ENCODE data around the gene MAN1C1.

Gene MAN1C1

DNA sequence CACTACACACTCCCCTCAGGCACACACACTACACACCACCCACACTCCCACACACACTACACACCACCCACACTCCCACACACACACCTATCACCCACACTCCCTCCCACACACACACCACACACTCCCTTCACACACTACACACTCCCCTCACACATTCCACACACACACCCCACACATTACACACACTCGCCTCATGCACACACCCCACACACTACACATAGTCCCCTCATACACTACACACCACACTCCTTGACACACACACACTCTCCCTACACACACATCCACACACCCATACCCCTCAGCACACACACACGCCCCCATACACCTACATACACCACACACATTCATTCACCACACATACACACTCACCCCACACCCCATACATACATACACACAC lies 152.4 kb downstream of the MAN1C1 start:
- no peak for DNase-seq

DNA sequence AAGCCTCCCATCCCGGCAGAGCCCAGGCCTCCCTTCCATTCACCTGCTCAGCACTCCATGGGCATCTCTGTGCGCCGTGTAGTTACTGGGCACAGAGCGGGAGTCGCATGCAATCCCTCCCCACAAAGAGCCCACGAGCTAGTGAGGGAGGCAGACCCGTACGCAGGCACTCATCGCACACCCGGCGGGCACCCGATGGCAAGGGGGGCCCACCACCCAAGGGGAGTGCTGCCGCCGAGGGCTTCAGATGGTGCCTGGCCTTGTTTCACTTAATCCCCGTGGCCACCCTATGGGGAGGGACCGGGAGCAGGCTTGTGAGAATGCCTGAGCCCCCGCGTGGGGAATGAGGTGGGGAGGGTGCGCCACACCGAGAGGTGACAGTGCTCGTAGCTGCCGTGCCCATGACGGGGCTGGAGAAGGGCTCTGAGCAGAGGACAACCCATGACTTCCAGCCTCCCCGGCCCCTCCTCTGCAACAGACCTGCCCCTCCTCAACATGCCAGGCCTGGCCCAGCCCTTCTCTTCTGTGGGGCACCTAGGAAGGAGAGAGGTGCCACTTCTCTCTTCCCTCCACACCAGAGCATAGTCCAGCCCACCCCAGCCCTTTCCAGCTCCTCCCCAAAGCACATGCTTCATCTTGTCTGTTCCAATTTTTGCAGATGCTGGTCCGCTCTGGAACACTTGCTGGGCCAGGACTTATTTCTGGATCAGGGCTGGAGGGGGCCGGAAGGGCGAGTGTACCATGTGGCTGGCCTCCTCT lies 153.2 kb downstream of the MAN1C1 start:
- no peak for DNase-seq

DNA sequence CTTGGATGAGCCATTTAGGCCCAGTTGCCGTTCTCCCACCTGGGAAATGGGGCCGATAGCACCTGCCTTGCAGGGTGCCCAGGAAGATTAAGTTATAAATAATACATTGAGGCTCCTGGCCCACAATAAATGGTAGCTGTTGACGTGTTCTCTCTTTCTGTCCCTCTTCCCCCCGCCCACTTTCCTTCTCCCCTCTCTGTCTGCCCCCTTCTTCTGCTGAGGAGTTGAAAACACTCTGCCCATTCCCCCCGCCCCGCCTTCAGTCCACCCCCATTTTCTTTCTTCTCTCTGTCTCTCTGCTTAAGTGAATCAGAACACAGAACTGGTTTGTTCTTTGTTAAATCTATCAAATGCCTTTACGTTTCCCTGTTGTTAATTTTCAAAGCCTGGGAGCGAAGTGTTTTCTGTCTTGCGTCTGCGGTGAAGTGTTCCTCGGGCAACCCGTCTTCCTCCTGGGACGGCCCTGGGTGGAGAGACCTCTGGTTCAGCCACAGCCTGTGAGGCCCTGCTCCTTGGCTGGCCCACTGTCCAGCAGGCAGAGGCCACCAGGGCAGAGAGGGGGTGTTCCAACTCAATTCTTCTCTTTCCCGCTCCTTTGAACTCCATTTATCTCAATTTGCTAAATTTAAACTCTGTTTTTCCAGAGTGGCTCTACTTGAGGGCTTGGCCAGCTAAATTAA lies 154.1 kb downstream of the MAN1C1 start:
- no peak for DNase-seq

DNA sequence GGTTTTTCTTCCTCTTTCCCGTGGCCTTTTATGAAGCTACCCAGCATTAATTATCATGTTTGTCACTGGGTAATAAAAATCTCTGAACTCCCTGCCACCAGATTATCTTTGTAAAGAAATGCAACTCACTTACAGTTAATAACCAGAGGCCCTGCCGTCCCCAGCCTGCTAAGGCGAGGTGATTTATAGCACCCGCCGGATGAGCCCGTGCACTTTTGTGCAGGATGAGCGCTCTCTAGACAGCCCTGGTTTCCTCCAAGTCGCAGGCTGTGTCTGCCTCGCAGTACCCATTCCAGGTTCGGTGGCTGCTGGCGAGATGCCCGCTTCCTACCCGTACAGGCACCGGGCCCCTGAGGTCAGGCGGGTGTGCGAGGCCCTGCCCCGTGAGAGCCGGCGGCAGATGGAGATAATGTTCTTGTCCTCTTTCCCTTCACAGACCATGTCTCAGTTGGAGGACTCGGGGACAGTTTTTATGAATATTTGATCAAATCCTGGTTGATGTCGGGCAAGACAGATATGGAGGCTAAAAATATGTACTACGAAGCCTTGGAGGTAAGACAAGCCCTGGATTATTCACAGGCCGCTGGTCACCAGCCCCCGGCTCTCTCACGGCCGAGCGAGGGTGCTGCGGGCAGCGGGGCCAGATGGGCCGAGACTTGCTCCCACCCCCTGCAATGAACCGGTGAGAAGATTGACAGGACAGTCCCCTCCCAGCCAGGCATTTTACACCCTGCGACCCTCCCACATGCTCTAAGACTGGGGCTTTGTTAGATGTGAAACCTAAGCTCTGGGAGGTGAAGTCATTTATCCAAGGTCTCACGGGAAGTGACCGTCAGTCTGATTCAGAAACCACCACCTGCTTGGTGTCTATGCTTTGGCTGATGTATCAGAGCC lies 154.9 kb downstream of the MAN1C1 start:
- peak; percentile 81 for DNase-seq

- DNase-seq: no peak
Observed at GRCh38 chr1:25772164-25772563, 155.6 kb downstream of the MAN1C1 start.

DNA sequence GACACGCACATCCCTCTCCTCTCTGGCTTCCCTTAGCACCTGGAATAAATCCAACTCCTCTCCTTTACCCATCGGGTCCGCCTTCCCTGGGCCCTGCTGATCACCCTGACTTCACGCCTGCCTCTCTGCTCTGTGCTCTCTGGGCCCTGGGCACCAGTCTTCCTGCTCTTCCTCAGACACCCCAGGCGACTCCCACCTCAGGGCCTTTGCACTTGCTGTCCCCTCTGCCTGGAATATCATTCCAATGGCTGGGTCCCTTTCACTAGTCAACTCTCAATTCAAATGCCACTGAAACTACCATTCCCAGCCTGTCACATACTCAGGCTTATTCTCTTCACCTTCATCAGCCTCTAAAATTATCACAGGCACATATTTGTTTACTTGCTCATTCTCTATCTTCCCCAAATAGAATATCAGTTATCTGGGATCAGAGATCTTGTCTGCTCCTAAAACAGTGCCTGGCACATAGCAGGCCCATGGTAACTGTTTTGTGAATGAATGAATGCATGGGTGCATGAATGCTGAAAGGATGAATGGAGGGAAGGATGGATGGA lies 156.2 kb downstream of the MAN1C1 start:
- DNase-seq: no peak

DNA sequence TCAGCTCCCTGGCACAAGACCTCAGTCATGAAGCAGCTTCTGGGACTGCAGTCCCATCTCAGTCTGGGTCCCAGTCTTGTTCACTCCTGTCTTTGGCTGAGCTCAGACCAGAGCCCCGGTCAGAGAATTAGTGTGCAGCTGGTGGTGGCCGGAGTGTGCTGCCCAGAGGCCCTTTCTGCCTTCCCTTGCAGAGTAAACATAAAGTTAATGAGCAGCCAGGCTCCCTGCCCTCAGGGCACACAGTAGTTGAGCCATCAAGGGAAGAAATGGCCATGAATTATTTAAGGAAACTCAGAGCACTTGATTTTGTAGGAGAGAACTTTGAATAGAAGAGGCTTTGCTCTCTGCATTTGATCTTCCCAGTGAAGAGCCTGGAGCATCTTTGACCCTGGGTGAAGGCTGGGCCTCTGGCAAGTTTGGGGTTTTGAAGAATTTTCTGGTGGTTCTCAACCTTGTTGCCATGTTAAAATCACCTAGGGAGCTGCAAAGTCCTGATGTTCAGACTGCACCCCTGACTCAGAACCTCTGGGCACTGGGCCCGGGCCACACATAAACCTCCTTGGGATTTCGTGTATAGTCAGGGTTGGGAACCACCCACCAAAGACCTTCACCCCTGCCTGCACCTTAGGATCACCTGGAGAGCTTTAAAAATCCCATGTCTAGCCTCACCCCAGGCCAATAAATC lies 157.0 kb downstream of the MAN1C1 start:
- no peak for DNase-seq

DNA sequence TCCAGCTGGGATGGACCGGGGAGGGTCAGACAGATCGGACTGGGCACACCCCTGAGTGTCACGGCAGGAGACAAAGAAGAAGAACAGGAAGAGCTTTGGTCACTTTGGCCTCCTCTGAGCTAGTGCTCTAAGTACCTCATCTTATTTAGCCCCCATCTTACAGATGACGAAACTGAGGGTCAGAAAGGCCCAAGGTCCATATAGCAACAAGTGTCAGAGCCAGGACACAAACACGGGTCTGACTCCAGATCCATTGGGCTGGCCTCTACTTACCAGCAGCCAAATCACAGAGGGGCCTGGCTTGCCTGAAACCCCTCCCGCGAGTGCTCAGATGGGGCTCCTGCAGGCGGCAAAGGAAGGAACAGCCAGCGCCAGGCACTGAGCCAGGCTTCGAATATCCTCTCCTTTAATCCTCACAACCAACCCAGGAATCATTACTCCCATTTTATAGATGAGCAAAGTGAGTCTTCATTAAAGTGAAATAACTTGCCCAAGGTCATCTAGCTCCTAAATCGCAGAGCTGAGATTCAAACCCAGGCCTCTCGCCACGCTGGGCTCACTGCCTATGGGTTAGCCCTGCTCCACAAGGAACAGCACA lies 157.7 kb downstream of the MAN1C1 start:
- no peak for DNase-seq

- no peak for DNase-seq
Observed at GRCh38 chr1:25774921-25775771, 158.6 kb downstream of the MAN1C1 start.

DNA sequence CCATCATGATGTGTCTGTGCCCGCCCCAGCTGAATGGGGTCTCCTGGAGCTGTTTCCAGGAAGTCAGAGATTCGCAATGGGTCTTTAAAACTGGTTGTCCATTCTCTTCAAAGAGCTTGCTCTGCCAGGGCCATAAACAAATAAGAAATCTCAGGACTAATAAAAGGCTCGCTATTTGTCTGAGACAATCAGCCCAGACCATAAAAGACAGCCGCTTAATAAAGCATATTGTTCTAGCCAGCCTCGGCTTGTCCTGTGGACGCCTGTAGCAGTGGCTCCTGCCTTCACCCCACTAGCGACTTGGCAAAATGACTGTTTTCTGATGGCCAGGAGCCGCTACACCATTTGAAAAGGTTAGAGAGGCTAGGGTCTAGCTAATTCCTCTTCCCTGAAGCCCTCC lies 162.8 kb downstream of the MAN1C1 start:
- DNase-seq: no peak

DNA sequence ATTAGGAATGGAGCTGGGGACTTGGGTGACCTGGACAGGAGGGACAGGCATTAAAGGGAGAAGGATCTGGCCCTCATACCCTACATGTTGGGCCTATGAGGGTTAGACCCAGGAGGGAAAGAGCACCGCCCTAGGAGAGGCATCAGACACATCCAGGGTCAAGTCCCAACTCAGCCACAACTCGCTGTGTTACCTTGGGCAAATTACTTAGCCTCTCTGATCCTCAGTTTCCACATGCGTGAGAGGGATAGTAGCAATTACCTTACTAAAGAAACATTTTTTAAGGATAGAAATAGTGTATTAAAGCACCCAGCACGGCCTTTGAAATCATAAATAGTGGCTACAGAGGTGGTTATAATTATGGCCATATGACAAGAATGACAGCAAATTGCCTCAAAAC lies 163.3 kb downstream of the MAN1C1 start:
- no peak for DNase-seq

GRCh38 chr1:25780318-25781129 lies 163.9 kb downstream of the MAN1C1 start:
- DNase-seq: peak; percentile 16

DNA sequence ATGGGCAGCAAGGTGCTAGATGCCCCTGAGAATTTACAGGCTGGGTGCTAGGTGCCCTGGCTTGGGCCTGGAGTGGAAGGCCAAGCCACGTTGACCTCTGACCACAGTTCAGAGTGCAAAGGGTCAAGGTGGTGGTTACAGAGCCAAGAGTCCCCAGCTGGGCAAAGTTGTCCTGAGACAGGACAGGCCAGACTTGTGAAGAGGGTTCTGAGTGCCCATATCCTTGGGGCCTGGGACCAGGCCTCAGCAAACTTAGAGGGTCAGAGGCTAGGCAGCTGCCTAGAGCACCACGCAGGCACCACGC lies 164.5 kb downstream of the MAN1C1 start:
- no peak for DNase-seq

DNA sequence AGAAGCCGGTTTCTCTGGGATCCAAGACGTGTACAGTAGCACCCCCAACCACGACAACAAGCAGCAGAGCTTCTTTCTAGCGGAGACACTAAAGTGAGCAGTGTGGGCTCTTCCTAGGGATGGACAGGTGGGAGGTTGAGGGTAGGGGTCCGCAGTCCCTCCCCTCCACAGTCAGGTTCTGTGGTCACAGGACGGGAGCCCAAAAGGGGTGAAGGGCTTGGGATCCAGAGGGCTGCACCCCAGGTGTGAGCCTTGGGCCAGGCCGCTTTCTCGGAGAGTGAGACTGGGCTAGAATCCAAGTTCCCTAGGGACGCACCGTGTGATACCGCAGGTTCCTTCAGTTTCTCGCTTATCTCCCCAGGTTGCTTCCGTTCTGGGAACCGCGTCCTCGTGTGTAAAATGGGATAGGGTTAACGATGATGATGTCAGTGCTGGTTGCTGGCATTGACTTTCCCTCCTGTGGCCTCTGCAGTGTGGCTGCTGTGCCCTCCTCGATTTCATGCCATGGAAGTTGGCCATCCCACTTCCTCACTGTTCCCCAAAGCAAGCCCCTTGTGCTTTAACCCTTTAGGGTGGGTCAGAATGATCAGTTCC lies 166.1 kb downstream of the MAN1C1 start:
- no peak for DNase-seq

DNA sequence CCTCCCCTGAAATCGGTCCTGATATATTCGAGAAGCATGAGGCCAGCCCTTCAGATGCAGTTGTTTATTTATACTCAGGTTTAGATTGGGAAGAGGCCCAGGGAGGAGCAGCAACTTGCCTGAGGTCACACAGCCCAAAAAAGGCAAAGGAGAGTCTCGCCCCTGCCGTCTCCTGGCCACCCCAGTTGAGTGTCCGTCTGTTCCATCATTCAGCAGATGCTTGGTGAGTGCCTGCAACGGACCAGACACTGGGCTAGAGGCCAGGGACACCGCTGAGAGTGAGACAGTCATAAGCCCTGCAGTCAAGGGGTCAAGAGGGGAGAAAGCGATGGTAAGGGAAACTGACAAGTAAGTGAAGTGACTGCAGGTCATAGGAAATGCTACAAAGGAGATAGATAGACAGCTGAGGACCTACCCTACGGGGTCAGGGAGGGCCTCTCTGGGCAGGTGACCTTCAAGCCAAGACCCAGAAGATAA lies 168.0 kb downstream of the MAN1C1 start:
- DNase-seq: peak; percentile 20

GRCh38 chr1:25785333-25786067 lies 168.9 kb downstream of the MAN1C1 start:
- DNase-seq: no peak

DNA sequence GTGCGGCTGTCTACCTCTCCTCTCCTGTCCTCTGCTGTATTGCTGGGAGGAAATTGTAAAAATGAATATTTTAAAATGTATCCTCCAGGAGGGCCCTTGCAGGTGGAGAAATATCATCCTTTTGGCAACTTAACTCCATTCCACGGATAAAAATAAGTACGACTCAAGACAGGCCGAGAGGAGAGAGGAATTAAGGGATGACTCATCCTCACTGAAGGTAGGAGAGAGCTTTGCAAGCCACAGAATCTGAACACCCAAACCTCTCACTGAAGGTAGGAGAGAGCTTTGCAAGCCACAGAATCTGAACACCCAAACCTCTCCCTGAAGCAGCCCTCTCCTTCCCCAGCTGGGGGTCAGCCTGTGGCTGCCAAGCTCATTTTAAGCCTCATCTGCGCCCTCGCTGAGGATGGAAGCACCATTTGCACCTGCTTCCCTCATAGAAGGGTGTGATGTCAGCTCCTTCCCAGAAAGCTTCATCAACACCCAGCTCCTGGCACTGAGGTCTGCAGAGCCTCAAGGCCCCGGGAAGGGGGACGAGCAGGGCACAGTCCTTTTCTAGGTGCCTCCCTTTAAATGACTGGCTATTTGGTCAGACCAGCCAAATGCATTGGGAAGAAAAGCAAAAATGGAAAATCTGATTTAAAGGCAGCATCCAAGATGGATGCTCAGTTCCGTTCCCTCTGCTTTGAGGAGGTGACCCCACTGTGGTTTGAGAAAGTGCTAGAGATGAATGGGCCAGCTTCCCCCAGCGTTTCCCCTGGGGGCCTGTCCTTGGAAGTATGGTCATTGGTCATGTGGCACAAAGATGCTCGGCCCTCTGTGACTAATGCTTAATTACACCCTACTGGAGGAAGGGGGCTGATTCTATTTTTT lies 170.5 kb downstream of the MAN1C1 start:
- DNase-seq: no peak

GRCh38 chr1:25787760-25788166 lies 171.2 kb downstream of the MAN1C1 start:
- no peak for DNase-seq
